ENCODE measurements around the gene TEDC2.

The TEDC2 gene

GRCh38 chr16:2501946-2502895 lies 42.3 kb downstream of the TEDC2 start:
- Mint-ChIP-seq H3K9me3 (no peaks in the 10 kb centered on the region), H3K27ac (no peak overlapping the region), H3K36me3 (peaks cover 4% of the 10 kb centered on the region), H3K4me1 (no peaks in the 10 kb centered on the region), H3K27me3 (no peaks in the 10 kb centered on the region), H3K4me3 (no peak overlapping the region)

GRCh38 chr16:2505695-2506094 lies 45.8 kb downstream of the TEDC2 start:
- Mint-ChIP-seq H3K4me1 (no peaks in the 10 kb centered on the region), H3K27me3 (no peaks in the 10 kb centered on the region), H3K36me3 (no peaks in the 10 kb centered on the region), H3K4me3 (no peak overlapping the region), H3K27ac (no peak overlapping the region), H3K9me3 (no peaks in the 10 kb centered on the region)

GRCh38 chr16:2507052-2507659 lies 47.2 kb downstream of the TEDC2 start:
- H3K27ac Mint-ChIP-seq = no peak overlapping the region
- H3K9me3 Mint-ChIP-seq = no peaks in the 10 kb centered on the region
- H3K27me3 Mint-ChIP-seq = no peaks in the 10 kb centered on the region
- H3K4me1 Mint-ChIP-seq = peaks cover 1% of the 10 kb centered on the region
- H3K4me3 Mint-ChIP-seq = no peak overlapping the region
- H3K36me3 Mint-ChIP-seq = no peaks in the 10 kb centered on the region

- H3K27ac Mint-ChIP-seq = no peak overlapping the region
- no peak overlapping the region for H3K4me3 Mint-ChIP-seq
Measured at GRCh38 chr16:2507665-2508064, 47.8 kb downstream of the TEDC2 start.

GRCh38 chr16:2508722-2509400 lies 49.0 kb downstream of the TEDC2 start:
- Mint-ChIP-seq H3K9me3 (no peaks in the 10 kb centered on the region), H3K27ac (no peak overlapping the region), H3K27me3 (no peaks in the 10 kb centered on the region), H3K36me3 (no peaks in the 10 kb centered on the region), H3K4me1 (peaks cover 13% of the 10 kb centered on the region), H3K4me3 (no peak overlapping the region)

More at GRCh38 chr16:2507665-2508064, 47.8 kb downstream of the TEDC2 start:
- H3K9me3 Mint-ChIP-seq = no peaks in the 10 kb centered on the region
- peaks cover 6% of the 10 kb centered on the region for H3K4me1 Mint-ChIP-seq
- H3K36me3 Mint-ChIP-seq = no peaks in the 10 kb centered on the region
- no peaks in the 10 kb centered on the region for H3K27me3 Mint-ChIP-seq

GRCh38 chr16:2511128-2511800 lies 51.4 kb downstream of the TEDC2 start:
- Mint-ChIP-seq H3K4me1 (peaks cover 25% of the 10 kb centered on the region), H3K4me3 (no peak overlapping the region), H3K27ac (no peak overlapping the region)

GRCh38 chr16:2511996-2512734 lies 52.3 kb downstream of the TEDC2 start:
- H3K4me3 Mint-ChIP-seq = peak overlapping the region; percentile 89
- peak overlapping the region; percentile 63 for H3K27ac Mint-ChIP-seq
- peaks cover 34% of the 10 kb centered on the region for H3K4me1 Mint-ChIP-seq
- no peaks in the 10 kb centered on the region for H3K36me3 Mint-ChIP-seq
- no peaks in the 10 kb centered on the region for H3K27me3 Mint-ChIP-seq
- no peaks in the 10 kb centered on the region for H3K9me3 Mint-ChIP-seq

More at GRCh38 chr16:2511128-2511800, 51.4 kb downstream of the TEDC2 start:
- Mint-ChIP-seq H3K27me3 (no peaks in the 10 kb centered on the region), H3K36me3 (no peaks in the 10 kb centered on the region), H3K9me3 (no peaks in the 10 kb centered on the region)

- Mint-ChIP-seq H3K27me3 (no peaks in the 10 kb centered on the region), H3K4me1 (peaks cover 41% of the 10 kb centered on the region), H3K36me3 (no peaks in the 10 kb centered on the region), H3K27ac (peak overlapping the region; percentile 86), H3K4me3 (peak overlapping the region; percentile 89), H3K9me3 (no peaks in the 10 kb centered on the region)
Measured at GRCh38 chr16:2512735-2513404, 53.0 kb downstream of the TEDC2 start.

GRCh38 chr16:2513405-2514332 lies 53.8 kb downstream of the TEDC2 start, which contains the start of gene ATP6V0C:
Gene ATP6V0C, plus strand, starts transcription at chr16:2513952. Its CDS starts 152 bp downstream, at chr16:2514104.
- Mint-ChIP-seq H3K4me1 (peaks cover 48% of the 10 kb centered on the region), H3K27me3 (no peaks in the 10 kb centered on the region), H3K4me3 (peak within 1 kb of the TSS; percentile 91), H3K9me3 (no peaks in the 10 kb centered on the region), H3K36me3 (no peaks in the 10 kb centered on the region), H3K27ac (peak within 1 kb of the TSS; percentile 96)

Data from activated naive CD4-positive, alpha-beta T cell treated with anti-CD3 and anti-CD28 coated beads, Interleukin-2, amount 50 U/mL, for 24 hours (primary cell).